ENCODE data around the gene SNAP91.

The SNAP91 gene

DNA sequence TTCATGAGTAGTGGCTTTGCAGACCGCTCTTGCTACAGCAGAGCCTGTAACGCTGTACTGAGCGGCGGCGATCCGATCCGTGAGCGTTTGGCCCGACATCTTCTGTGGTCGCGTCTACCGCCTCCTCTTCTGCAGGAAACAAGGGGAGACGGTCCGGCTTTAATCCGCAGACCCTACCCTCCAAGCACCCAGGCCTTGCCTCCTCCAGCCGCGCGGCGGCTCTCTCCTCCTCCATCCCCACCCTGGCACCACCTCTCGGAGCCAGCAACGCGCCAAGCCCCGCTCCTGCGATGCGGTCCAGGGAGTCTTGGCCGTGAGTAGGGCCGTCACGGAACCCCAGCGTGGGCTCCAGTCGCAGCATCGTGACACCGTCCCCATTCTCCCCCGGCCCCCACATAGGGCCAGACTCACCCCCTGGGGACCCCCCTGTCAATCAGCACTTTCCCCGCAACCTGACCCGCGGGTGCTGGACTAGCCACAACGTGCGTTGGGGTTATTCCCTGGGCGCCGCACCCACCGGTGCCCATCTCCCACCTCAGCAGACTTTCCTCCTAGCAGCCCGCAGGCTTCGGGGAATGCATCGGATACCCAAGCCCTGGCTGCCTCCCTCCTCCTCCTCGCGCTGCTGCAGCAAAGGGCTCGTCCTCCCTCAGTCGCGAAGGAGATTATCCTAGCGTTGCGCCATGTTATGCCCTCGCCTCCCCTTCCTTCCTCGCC, 914 bp downstream of the SNAP91 start:
- peak overlapping the region; percentile 39 for H3K4me3 ChIP-seq (ENCODE audit: control insufficient read depth, low read depth, low read length)
- DNase-seq (ENCODE audit: low read depth) = no peak
- TF ChIP-seq, protein P1, sequence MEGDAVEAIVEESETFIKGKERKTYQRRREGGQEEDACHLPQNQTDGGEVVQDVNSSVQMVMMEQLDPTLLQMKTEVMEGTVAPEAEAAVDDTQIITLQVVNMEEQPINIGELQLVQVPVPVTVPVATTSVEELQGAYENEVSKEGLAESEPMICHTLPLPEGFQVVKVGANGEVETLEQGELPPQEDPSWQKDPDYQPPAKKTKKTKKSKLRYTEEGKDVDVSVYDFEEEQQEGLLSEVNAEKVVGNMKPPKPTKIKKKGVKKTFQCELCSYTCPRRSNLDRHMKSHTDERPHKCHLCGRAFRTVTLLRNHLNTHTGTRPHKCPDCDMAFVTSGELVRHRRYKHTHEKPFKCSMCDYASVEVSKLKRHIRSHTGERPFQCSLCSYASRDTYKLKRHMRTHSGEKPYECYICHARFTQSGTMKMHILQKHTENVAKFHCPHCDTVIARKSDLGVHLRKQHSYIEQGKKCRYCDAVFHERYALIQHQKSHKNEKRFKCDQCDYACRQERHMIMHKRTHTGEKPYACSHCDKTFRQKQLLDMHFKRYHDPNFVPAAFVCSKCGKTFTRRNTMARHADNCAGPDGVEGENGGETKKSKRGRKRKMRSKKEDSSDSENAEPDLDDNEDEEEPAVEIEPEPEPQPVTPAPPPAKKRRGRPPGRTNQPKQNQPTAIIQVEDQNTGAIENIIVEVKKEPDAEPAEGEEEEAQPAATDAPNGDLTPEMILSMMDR (IDR thresholded peaks at IDR 0.05; ENCODE audit: control insufficient read depth, insufficient read depth, low read depth, low read length, missing control alignments) = no peak

DNA sequence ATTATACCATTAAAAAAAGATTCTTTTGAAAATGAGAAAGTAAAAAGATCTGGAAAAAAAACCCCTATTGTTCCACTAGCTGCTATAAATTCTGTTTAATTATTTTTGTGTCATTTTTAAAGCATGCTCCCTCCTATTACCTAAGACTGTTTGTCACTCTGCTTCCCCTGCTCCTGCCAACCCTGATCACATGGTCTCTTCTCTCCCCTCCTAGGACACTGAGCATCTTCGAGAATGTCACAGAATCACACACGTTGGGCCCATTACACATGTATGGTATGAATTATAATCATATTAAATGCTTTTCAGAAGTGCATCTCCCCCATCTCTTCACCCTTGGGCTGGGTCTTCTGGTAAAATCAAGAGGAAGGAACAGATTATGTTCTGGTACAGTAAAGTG, 6.2 kb downstream of the SNAP91 start:
- H3K4me3 ChIP-seq (ENCODE audit: control insufficient read depth, low read depth, low read length) = no peak overlapping the region
- no peak for DNase-seq (ENCODE audit: low read depth)
- TF ChIP-seq, protein P1 (IDR thresholded peaks at IDR 0.05; ENCODE audit: control insufficient read depth, insufficient read depth, low read depth, low read length, missing control alignments) = no peak

DNA sequence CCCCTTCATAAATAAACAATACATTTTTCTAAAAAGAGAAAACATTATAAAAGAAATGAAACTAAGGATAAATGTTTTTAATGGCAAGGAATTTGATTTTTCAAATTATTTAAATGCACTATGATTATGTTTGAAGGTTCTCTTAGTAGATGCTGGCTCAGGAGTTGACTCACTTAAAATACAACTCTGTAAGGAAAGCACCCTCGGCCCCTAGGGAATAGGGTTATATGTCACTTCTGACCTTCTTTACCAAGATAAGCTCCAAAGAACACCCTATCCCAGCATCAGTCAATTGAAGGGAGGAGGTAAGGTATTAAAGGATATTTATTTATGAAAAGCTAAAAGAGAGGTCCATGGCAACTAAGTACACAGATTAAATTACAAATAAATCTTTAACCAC, 6.8 kb downstream of the SNAP91 start:
- TF ChIP-seq, protein P1 (IDR thresholded peaks at IDR 0.05; ENCODE audit: control insufficient read depth, insufficient read depth, low read depth, low read length, missing control alignments) = no peak
- no peak for DNase-seq (ENCODE audit: low read depth)
- H3K4me3 ChIP-seq (ENCODE audit: control insufficient read depth, low read depth, low read length) = no peak overlapping the region

DNA sequence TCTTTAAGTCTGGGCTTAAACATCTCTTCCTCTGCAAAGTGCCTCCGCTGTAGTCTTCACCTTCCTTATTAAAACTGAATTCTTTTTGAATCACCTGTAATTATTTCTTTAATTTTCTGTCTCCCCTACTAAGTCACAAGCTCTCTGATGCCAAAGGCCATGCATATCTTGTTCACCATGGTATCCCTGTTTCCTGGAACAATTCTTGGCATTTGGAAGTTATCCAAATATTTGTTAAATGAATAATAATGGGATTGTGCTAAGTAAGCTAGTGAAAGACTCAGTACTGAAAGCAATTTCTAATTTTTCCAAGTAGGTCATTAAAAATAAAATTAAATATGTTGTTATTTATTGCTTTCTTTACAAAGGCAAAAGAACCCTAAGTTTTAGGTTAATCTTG, 12.2 kb downstream of the SNAP91 start:
- H3K4me3 ChIP-seq (ENCODE audit: control insufficient read depth, low read depth, low read length) = no peak overlapping the region
- DNase-seq (ENCODE audit: low read depth) = no peak
- TF ChIP-seq, protein P1 (IDR thresholded peaks at IDR 0.05; ENCODE audit: control insufficient read depth, insufficient read depth, low read depth, low read length, missing control alignments) = no peak

DNA sequence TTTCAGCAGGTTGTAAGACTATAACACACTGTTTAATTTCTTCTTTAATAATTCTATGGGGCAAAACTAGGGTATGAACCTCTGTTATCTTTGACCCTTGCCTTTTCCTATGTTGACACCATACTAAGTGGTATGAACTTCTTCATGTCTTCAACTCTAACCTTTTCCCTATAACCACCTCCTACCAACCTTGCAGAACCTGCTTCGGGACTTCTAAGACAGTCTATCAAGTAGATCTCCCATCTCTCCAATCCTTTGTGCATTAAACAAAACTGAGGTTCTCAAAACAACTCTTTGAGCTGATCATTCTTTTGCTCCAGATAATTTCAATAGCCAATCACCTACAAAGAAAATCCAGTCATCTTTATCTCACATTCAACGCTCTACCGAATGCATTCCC, 23.4 kb downstream of the SNAP91 start:
- TF ChIP-seq, protein P1 (IDR thresholded peaks at IDR 0.05; ENCODE audit: control insufficient read depth, insufficient read depth, low read depth, low read length, missing control alignments) = no peak

DNA sequence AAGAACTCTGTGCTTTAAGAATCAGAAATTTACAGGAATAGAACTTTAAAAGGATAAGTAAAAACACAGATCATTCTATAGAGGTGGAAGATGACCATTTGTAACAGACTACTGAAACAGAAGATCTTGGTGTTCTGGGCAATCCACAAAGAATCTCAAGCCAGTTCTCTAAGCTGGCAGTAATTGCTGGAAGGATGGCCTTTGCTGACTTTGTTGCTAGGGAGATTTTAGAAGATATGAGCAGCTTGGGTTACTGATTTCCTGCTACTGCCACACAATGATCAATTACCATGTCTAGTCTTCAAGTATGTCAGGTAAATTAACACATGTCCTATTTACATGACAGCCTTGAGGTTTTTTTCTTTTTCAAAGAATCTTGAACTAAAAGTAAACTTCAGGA, 31.1 kb downstream of the SNAP91 start:
- TF ChIP-seq, protein P1 (IDR thresholded peaks at IDR 0.05; ENCODE audit: control insufficient read depth, insufficient read depth, low read depth, low read length, missing control alignments) = no peak
- DNase-seq (ENCODE audit: low read depth) = no peak
- H3K4me3 ChIP-seq (ENCODE audit: control insufficient read depth, low read depth, low read length) = no peak overlapping the region

More for the DNA sequence above, 23.4 kb downstream of the SNAP91 start:
- H3K4me3 ChIP-seq (ENCODE audit: control insufficient read depth, low read depth, low read length) = no peak overlapping the region
- DNase-seq (ENCODE audit: low read depth) = no peak
